ENCODE data around the gene AKAP13.
"Not testable (repeated sequence)": the region's sequence is repeated elsewhere in the genome, so short reads cannot be mapped to it uniquely, and the experiment has no call there.

The AKAP13 gene, protein sequence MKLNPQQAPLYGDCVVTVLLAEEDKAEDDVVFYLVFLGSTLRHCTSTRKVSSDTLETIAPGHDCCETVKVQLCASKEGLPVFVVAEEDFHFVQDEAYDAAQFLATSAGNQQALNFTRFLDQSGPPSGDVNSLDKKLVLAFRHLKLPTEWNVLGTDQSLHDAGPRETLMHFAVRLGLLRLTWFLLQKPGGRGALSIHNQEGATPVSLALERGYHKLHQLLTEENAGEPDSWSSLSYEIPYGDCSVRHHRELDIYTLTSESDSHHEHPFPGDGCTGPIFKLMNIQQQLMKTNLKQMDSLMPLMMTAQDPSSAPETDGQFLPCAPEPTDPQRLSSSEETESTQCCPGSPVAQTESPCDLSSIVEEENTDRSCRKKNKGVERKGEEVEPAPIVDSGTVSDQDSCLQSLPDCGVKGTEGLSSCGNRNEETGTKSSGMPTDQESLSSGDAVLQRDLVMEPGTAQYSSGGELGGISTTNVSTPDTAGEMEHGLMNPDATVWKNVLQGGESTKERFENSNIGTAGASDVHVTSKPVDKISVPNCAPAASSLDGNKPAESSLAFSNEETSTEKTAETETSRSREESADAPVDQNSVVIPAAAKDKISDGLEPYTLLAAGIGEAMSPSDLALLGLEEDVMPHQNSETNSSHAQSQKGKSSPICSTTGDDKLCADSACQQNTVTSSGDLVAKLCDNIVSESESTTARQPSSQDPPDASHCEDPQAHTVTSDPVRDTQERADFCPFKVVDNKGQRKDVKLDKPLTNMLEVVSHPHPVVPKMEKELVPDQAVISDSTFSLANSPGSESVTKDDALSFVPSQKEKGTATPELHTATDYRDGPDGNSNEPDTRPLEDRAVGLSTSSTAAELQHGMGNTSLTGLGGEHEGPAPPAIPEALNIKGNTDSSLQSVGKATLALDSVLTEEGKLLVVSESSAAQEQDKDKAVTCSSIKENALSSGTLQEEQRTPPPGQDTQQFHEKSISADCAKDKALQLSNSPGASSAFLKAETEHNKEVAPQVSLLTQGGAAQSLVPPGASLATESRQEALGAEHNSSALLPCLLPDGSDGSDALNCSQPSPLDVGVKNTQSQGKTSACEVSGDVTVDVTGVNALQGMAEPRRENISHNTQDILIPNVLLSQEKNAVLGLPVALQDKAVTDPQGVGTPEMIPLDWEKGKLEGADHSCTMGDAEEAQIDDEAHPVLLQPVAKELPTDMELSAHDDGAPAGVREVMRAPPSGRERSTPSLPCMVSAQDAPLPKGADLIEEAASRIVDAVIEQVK (N-terminal part only)

GRCh38 chr15:85380217-85380811, at the start of gene AKAP13:
TSS of gene AKAP13 (plus strand) at chr15:85380603. CDS start at chr15:85485721, 105,118 bp downstream.
- peak; percentile 100 for DNase-seq

- peak; percentile 90 for DNase-seq
These were observed 49.4 kb upstream of the AKAP13 start for GRCh38 chr15:85330901-85331588.

- no peak for DNase-seq
These were observed 48.6 kb upstream of the AKAP13 start for GRCh38 chr15:85331655-85332285.

DNA sequence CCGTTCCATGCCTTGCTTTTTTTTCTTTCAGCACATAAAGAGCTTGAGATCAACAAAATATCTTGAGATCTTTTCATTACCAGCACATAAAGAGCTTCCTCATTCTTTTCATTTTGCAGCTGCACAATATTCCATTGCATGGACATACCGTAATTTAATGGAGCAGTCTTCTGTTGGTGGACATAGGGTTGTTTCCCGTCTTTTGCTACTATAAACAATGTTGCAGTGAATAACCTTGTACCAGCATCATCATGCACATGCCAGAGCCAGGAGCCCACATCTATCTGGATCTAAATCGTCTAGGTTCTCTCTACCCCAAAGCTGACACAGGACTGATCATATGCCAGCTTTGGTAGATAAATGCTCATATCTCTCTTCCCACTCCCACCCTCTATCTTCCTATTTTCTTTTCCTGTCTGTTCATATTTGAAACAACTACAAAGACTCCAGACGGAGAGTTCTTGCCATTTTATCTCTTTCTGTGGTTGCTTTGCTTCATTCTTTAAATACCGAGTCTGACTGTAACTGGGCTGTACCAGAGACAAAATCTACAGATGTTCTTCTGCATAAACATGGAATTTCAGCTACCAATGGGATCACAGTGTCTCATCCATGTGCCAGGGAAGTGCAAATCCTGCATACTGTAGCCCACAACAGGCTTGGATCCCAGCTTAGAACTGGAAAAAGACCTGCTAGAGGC, 47.1 kb upstream of the AKAP13 start:
- DNase-seq, result peak; percentile 89

GRCh38 chr15:85334241-85334640, 46.2 kb upstream of the AKAP13 start:
- no peak for DNase-seq

DNA sequence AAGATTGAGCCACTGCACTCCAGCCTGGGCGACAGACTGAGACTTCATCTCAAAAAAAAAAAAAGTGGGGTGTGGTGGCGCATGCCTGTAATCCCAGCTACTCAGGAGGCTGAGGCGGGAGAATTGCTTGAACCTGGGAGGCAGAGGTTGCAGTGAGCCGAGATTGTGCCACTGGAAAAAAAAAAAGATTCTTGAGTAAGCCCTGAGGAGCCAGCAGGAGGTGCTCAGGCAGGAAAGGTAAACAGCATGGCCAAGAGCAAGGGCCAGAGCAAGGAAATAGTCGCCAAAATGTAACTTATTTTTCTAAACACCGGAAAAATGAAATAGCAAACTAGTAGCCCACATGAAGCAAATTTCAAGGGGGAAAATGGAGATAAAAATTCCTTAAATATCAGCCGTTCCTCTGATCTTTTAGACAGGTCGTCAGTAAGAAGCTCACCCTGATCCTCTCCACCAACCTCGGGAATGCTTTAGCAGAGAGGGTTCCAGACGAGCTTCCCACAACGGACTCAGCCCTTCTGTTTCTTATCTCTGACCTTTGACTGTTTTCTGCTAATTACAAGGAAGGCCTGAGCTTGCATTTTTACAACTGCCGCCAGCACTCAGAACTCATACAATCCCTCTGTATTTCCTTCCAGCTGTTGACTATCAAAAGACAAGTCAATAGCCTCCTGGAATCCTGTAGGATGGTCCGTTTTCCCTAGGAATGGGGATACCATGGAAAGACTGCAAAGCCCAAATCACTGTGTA, 45.0 kb upstream of the AKAP13 start:
- no peak for DNase-seq

DNA sequence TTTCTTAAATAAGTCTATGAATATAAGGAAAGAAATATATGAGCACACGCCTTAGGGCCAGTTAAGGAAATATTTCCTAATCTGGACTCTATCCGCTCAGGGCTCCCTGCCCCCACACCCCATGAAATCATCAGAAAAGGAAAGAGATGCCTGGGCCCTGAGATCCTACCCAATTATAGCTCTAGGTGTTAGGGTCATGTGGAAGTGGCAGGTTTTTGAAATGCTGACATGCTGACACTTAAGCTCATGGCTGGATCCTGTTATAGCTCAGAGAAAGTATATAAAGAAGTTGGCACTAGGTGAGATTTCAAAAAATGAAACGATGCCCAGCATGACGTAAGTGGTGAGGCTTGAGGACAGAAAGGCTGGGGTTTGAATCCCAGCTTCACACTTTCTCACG, 43.5 kb upstream of the AKAP13 start:
- DNase-seq, result no peak

DNA sequence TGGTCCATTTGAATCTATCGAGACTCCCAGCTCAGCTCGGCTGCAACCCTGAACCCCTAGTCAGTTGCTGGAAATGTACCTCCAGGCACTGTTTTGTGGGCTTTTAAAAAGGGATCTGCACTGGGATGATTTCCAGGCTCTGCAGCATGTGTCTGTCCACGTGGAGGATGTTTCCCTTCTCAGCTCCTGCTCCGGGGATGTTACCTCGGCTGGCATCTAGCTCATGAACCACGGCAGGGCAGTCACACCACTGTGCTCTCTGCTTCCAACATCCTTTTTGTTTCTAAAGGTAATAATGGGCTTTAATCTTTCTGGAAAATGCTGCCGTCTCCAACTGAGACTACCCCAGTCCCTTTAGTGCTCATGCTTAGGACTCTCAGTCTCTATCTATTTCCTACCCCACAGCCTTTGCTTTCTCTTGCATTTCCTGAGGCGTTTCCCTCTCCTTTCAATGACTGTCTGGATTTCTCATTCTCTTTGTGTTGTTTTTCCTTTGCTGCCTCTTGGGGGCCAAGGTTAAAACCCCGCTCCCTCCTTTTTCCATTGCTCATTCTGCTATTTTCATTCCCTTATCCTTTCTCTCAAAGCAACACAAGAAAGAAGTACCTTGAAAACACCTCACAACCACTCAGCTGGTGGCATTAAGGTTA, 42.9 kb upstream of the AKAP13 start:
- no peak for DNase-seq

DNA sequence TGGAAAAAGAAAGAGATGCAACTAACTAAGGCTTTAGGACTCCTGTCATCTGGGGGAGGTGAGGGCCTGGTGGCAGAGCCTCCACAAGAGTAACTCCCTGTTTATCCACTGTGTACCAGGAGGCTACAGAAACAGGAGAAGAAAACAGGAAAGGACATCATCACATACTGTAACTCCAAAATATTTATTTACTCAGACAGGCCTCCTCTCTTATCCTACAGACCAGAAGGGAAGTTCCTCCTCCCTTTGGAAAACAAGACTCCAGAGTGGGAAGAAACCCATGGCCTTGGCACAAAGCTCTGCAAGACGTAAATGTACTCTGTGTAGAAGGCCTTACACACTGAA, 40.1 kb upstream of the AKAP13 start:
- no peak for DNase-seq

GRCh38 chr15:85340852-85341251, 39.6 kb upstream of the AKAP13 start:
- DNase-seq, result no peak

- DNase-seq, result not testable (repeated sequence)
These were observed 38.2 kb upstream of the AKAP13 start for GRCh38 chr15:85342163-85342562.

DNA sequence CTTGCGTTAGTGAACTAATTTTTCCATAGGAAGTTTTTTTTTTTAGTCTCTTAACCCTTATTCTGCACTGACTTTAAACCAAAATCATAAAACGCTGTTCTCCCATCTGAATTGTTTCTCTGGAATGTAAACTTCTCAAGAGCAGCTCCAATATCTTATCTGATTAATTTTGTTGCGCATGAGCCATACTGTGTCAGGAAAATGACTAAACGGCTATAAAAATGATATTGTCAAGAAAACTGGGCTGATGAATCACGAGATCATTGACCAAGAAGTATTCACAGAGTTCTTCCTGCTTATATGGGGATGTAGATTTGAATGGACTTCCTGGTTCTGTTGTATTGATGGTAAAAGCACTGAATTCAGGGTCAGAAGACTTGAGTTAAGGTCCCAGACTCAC, 37.0 kb upstream of the AKAP13 start:
- DNase-seq, result peak; percentile 96

- not testable (repeated sequence) for DNase-seq
These were observed 36.2 kb upstream of the AKAP13 start for GRCh38 chr15:85344241-85344640.

- peak; percentile 80 for DNase-seq
These were observed 35.7 kb upstream of the AKAP13 start for GRCh38 chr15:85344653-85345114.

- not testable (repeated sequence) for DNase-seq
These were observed 35.0 kb upstream of the AKAP13 start for GRCh38 chr15:85345196-85345918.

DNA sequence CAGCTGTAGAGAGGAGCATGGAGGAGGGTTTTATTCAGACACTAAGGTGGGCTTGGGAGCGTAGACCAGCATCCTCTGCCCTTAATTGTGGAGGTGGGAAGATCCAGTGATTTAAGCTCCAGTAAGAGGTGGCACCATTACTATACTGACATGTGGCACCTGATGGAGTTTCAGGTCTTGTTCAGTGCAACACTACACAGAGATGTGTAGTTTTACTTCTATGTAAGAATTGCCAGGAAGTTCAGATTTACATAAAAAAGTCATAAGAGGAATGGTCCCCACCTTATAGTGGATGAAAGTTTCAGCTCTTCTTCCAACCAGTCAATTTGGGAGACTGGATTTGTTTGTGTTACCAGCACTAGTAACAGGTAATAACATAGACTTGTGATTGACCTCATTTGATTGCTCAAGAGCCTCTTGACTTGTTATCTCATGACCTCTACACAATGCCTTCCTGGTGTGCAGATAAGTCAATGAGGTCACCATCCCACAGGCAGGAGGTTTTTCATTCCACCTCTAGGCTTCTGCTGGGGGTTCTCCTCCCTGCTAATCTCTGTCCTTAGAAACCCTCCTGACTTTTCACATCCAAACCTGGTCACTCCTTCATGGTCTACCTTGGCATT, 33.8 kb upstream of the AKAP13 start:
- DNase-seq, result not testable (repeated sequence)

GRCh38 chr15:85347264-85348047, 32.9 kb upstream of the AKAP13 start:
- DNase-seq, result not testable (repeated sequence)

All from fibroblast of skin of right biceps (primary cell).